Neutrophil (primary cell): ENCODE results near the gene SERPINE2.
A peak's percentile ranks its signal among the peaks of the same experiment; 100 is the strongest.

Source experiments
- H3K27ac ChIP-seq: fragments of 200-600 bp; sonication (generic); 2 replicates; pipeline ENCODE4 v1.5.1; 2016; ENCODE audit warnings: mild to moderate bottlenecking, moderate library complexity
- H3K27me3 ChIP-seq: fragments of 200-600 bp; sonication (generic); 2 replicates; pipeline ENCODE4 v1.6.0; 2016; ENCODE audit warnings: mild to moderate bottlenecking
- H3K36me3 ChIP-seq: fragments of 200-600 bp; sonication (generic); 2 replicates; pipeline ENCODE4 v1.5.1; 2017
- H3K4me1 ChIP-seq, 2 experiments: fragments of 200-600 bp in 1 of 2; sonication (generic) in 1 of 2; 1 replicate in 1 of 2; 2 replicates in 1 of 2; pipeline versions ENCODE4 v1.5.1 to v1.6.1; 2013 to 2016; ENCODE audit warnings: low read depth in 1 of 2, low read length in 1 of 2, mild to moderate bottlenecking in 1 of 2, moderate library complexity in 1 of 2; ENCODE audit not compliant: control insufficient read depth in 1 of 2, insufficient read depth in 1 of 2
- H3K4me3 ChIP-seq, 2 experiments: fragments of 200-600 bp in 1 of 2; sonication (generic) in 1 of 2; 1 replicate in 1 of 2; 2 replicates in 1 of 2; pipeline ENCODE4 v1.5.1; 2013 to 2016; ENCODE audit warnings: low read depth in 1 of 2, low read length in 1 of 2, mild to moderate bottlenecking in 1 of 2, moderate library complexity in 1 of 2
- H3K9me3 ChIP-seq: fragments of 200-600 bp; sonication (generic); 2 replicates; pipeline ENCODE4 v1.5.1; 2016
- TF ChIP-seq, protein P1 (sequence below): fragments of 200-600 bp; sonication (generic); IDR thresholded peaks from 2 replicates; pipeline ENCODE4 v1.5.1; 2016; ENCODE audit warnings: antibody characterized with exemption

The SERPINE2 gene

DNA sequence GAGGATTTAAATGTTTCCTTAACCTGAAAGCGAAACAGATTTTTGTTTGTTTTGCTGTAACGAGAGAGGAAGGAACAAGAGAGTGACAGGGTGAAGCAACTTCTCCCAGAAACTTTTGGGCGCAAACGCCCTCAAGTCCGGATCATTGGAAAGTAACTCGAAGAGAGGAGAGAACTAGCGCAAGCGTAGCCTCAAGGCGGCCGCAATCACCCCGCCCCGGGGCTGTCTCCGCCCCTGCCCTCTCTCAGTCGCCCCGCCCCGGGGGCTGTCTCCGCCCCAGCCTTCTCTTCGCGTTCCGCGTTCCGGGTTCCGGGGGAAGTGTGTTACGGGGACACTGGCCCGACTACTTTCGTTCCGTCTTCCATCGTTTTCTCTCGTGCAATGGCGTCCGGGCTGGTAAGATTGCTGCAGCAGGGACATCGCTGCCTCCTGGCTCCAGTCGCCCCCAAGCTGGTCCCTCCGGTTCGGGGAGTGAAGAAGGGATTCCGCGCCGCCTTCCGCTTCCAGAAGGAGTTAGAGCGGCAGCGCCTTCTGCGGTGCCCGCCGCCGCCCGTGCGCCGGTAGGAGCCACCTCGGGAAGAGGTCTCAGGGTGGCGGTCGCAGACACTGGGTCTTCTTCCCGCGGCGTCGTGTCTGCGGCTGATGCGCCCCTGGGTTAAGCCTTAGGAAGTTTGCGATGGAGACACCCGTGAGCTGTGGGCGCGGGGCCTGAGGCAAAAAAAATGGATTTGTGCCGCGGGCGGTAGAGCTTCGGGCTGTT lies 81.8 kb downstream of the SERPINE2 start, which contains the start of gene MRPL44:
TSS of gene MRPL44 (plus strand) at position 372 of the 760 bp plus-strand sequence. CDS start at position 382, 10 bp downstream.
- no peaks in the 10 kb centered on the region for H3K9me3 ChIP-seq
- H3K4me1 ChIP-seq: peaks cover 49 to 65% of the 10 kb centered on the region in 2 experiments
- peaks cover 26% of the 10 kb centered on the region for H3K36me3 ChIP-seq
- peak within 1 kb of the TSS; percentile 92 for H3K27ac ChIP-seq
- H3K4me3 ChIP-seq: peak within 1 kb of the TSS; percentile 97 to 98
- no peaks in the 10 kb centered on the region for H3K27me3 ChIP-seq
- TF ChIP-seq, protein P1, sequence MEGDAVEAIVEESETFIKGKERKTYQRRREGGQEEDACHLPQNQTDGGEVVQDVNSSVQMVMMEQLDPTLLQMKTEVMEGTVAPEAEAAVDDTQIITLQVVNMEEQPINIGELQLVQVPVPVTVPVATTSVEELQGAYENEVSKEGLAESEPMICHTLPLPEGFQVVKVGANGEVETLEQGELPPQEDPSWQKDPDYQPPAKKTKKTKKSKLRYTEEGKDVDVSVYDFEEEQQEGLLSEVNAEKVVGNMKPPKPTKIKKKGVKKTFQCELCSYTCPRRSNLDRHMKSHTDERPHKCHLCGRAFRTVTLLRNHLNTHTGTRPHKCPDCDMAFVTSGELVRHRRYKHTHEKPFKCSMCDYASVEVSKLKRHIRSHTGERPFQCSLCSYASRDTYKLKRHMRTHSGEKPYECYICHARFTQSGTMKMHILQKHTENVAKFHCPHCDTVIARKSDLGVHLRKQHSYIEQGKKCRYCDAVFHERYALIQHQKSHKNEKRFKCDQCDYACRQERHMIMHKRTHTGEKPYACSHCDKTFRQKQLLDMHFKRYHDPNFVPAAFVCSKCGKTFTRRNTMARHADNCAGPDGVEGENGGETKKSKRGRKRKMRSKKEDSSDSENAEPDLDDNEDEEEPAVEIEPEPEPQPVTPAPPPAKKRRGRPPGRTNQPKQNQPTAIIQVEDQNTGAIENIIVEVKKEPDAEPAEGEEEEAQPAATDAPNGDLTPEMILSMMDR: peak; percentile 48

DNA sequence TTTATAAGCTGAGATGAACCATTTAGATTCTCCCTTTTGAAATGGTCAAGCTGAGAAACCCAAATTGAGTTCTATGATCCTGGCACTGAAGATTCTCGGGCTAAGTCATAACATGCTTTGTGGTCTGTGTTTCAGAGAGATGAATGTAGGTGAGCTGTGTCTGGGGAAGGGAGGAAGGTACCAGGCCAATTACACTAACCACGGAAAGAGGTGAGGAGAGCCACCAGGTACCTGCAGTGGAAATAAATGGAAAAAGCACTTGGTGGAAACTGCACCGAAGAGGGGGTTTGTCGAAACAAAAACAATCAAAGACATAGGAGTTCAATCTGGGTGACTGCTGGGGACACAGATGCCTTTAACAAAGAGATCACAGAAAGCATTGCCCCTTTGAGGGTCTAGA lies 82.8 kb downstream of the SERPINE2 start:
- no peaks in the 10 kb centered on the region for H3K9me3 ChIP-seq
- peak overlapping the region; percentile 92 for H3K27ac ChIP-seq
- peak overlapping the region; percentile 97 to 98 for H3K4me3 ChIP-seq
- peaks cover 20% of the 10 kb centered on the region for H3K36me3 ChIP-seq
- TF ChIP-seq, protein P1: no peak
- H3K4me1 ChIP-seq: peaks cover 52 to 59% of the 10 kb centered on the region in 2 experiments
- H3K27me3 ChIP-seq: no peaks in the 10 kb centered on the region

DNA sequence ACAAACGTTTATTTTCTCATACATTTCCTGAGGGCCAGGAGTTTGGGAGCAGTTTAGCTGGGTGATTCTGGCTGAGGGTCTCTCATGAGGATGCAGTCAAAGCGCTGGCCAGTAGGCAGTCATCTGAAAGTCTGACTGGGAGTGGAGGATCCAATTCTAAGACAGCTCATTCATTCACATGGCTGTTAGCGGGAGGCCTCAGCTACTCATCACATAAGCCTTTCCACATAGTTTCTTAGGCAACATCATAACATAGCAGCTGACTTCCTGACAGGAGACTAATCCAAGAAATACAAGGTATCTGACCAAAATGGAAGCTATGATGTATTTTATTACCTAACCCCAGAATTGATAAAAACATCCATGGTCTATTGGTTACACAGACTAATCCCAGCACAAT lies 84.7 kb downstream of the SERPINE2 start:
- no peaks in the 10 kb centered on the region for H3K27me3 ChIP-seq
- TF ChIP-seq, protein P1: no peak
- no peak overlapping the region for H3K4me3 ChIP-seq
- peak overlapping the region; percentile 16 for H3K27ac ChIP-seq
- H3K36me3 ChIP-seq: peaks cover under 1% of the 10 kb centered on the region
- H3K9me3 ChIP-seq: no peaks in the 10 kb centered on the region
- H3K4me1 ChIP-seq: peaks cover 50 to 53% of the 10 kb centered on the region in 2 experiments

DNA sequence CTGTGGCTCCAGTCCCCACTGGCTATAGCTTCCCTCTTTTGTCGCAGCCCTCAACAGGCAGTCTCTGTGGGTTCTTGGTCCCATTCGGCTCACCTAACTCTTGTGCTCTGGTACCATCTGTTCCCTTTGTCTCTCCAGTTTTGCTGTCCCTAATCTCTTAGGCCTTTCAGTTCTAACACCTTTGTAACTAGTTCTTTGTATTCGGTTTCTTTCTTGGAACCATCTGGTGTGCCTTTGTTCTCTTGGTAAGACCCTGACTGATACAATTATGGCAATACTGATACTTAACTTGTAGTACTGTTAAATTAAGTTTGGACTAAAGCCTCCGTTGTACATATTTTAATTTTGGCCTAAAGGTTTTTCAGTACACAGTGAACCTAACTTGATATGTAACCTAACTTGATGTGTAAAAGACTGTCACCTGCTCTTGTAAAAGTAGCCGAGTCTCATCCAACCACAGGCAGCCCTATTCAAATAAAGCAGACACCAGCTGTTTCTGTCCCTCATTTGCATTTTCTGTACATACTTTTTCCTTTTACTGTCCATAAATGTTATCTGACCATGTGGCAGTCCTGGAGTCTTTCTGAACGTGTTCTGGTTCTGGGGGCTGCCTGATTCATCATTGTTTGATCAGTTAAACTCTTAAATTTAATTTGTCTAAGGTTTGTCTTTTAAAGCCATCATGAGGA lies 86.7 kb downstream of the SERPINE2 start:
- no peaks in the 10 kb centered on the region for H3K27me3 ChIP-seq
- peaks cover 54% of the 10 kb centered on the region in 2 experiments for H3K4me1 ChIP-seq
- H3K9me3 ChIP-seq: no peaks in the 10 kb centered on the region
- no peak overlapping the region for H3K4me3 ChIP-seq
- H3K27ac ChIP-seq: no peak overlapping the region
- TF ChIP-seq, protein P1: no peak
- H3K36me3 ChIP-seq: no peaks in the 10 kb centered on the region

DNA sequence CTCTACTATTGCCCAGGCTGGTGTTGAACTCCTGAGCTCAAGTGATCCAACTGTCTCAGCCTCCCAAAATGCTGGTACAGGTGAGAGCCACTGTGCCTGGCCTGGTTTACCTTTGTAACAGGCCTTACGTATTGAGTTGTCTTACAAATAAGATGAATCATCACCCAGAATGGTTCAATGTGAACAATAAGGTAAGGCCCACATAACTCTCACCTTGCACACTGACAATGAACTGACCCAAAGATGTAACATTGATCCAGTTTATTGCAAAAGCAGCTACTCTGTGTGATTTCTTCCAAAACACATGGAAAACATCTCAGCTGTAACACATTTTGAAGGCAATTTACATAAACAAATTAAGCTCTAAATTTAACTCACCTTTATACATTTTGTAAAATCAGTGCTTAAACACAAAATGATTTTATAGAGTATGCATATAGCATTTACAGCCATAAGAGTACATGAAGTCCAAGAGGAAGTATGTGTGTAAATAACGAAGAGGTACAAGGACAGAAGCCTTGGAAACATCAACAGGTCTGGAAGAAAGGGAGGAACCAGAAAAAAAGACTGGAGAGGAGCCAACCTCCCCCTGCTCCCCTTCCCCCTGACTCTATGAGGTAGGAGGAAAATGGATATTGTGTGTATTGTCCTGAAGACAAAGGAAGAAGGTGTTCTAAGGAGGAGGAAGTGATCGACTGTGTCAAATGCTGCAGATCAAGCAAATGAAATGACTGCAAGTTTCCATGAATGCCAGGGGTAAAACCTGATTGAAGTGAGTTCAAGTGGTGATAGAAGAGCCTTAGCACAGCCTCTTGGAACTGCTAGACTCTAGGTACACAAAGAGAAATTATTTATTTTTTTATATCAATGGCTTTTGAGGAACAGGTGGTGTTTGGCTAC lies 88.4 kb downstream of the SERPINE2 start:
- Histone ChIP-seq H3K27me3 (no peaks in the 10 kb centered on the region), H3K27ac (peak overlapping the region; percentile 64), H3K4me3 (no peak overlapping the region), H3K36me3 (no peaks in the 10 kb centered on the region), H3K9me3 (no peaks in the 10 kb centered on the region), H3K4me1 (peaks cover 48 to 49% of the 10 kb centered on the region in 2 experiments)
- TF ChIP-seq, protein P1: no peak
